ENCODE results near the gene SLC19A2.

SLC19A2 gene

GRCh38 chr1:169475806-169476387 lies 9.8 kb downstream of the SLC19A2 start:
- TF ChIP-seq ZNF274 (IDR thresholded peaks at IDR 0.05; ENCODE audit: low read depth, low read length), result no peak
- H3K4me3 ChIP-seq (ENCODE audit: low read length), result no peak overlapping the region

- no peak for TF ChIP-seq ZNF274 (IDR thresholded peaks at IDR 0.05; ENCODE audit: low read depth, low read length)
- H3K4me3 ChIP-seq (ENCODE audit: low read length), result no peak overlapping the region
Observed at GRCh38 chr1:169474302-169474995, 11.3 kb downstream of the SLC19A2 start.

GRCh38 chr1:169473347-169473746 lies 12.4 kb downstream of the SLC19A2 start:
- H3K4me3 ChIP-seq (ENCODE audit: low read length), result no peak overlapping the region
- TF ChIP-seq ZNF274 (IDR thresholded peaks at IDR 0.05; ENCODE audit: low read depth, low read length), result no peak

GRCh38 chr1:169472738-169473137 lies 13.0 kb downstream of the SLC19A2 start:
- H3K4me3 ChIP-seq (ENCODE audit: low read length), result no peak overlapping the region
- no peak for TF ChIP-seq ZNF274 (IDR thresholded peaks at IDR 0.05; ENCODE audit: low read depth, low read length)

GRCh38 chr1:169468982-169469381 lies 16.8 kb downstream of the SLC19A2 start:
- H3K4me3 ChIP-seq (ENCODE audit: low read length), result no peak overlapping the region
- no peak for TF ChIP-seq ZNF274 (IDR thresholded peaks at IDR 0.05; ENCODE audit: low read depth, low read length)

- no peak for TF ChIP-seq ZNF274 (IDR thresholded peaks at IDR 0.05; ENCODE audit: low read depth, low read length)
- H3K4me3 ChIP-seq (ENCODE audit: low read length), result no peak overlapping the region
Observed at GRCh38 chr1:169466259-169467230, 19.2 kb downstream of the SLC19A2 start.

GRCh38 chr1:169465281-169465680 lies 20.5 kb downstream of the SLC19A2 start:
- H3K4me3 ChIP-seq (ENCODE audit: low read length), result no peak overlapping the region
- TF ChIP-seq ZNF274 (IDR thresholded peaks at IDR 0.05; ENCODE audit: low read depth, low read length), result no peak

GRCh38 chr1:169462385-169462784 lies 23.4 kb downstream of the SLC19A2 start:
- no peak for TF ChIP-seq ZNF274 (IDR thresholded peaks at IDR 0.05; ENCODE audit: low read depth, low read length)
- H3K4me3 ChIP-seq (ENCODE audit: low read length), result no peak overlapping the region

GRCh38 chr1:169461390-169462000 lies 24.2 kb downstream of the SLC19A2 start:
- TF ChIP-seq ZNF274 (IDR thresholded peaks at IDR 0.05; ENCODE audit: low read depth, low read length), result no peak
- H3K4me3 ChIP-seq (ENCODE audit: low read length), result no peak overlapping the region

GRCh38 chr1:169460191-169460833 lies 25.4 kb downstream of the SLC19A2 start:
- no peak for TF ChIP-seq ZNF274 (IDR thresholded peaks at IDR 0.05; ENCODE audit: low read depth, low read length)
- H3K4me3 ChIP-seq (ENCODE audit: low read length), result peak overlapping the region; percentile 31; the same call in 1 of the 2 replicates

- H3K4me3 ChIP-seq (ENCODE audit: low read length), result no peak overlapping the region
- no peak for TF ChIP-seq ZNF274 (IDR thresholded peaks at IDR 0.05; ENCODE audit: low read depth, low read length)
Observed at GRCh38 chr1:169457443-169457842, 28.3 kb downstream of the SLC19A2 start.

GRCh38 chr1:169456029-169456428 lies 29.7 kb downstream of the SLC19A2 start:
- TF ChIP-seq ZNF274 (IDR thresholded peaks at IDR 0.05; ENCODE audit: low read depth, low read length), result no peak
- no peak overlapping the region for H3K4me3 ChIP-seq (ENCODE audit: low read length)

GRCh38 chr1:169452921-169453320 lies 32.8 kb downstream of the SLC19A2 start:
- TF ChIP-seq ZNF274 (IDR thresholded peaks at IDR 0.05; ENCODE audit: low read depth, low read length), result no peak
- H3K4me3 ChIP-seq (ENCODE audit: low read length), result no peak overlapping the region

Measured in GM08714 (cell line).